ENCODE results near the gene TSPYL1.
A peak's percentile ranks its signal among the peaks of the same experiment; 100 is the strongest.
"Not testable (repeated sequence)": the region's sequence is repeated elsewhere in the genome, so short reads cannot be mapped to it uniquely, and the experiment has no call there.

TSPYL1 gene

GRCh38 chr6:116279232-116280160 lies at the start of gene TSPYL1:
Gene TSPYL1, minus strand, starts transcription at chr6:116279930. Its CDS starts 100 bp downstream, at chr6:116279830.
- peak; percentile 88 for DNase-seq (ENCODE audit: low read depth in 2 of 2, low spot score in 1 of 2)

- no peak for DNase-seq (ENCODE audit: low read depth in 2 of 2, low spot score in 1 of 2)
Observed at GRCh38 chr6:116329156-116329555, 49.4 kb upstream of the TSPYL1 start.

- no peak for DNase-seq (ENCODE audit: low read depth in 2 of 2, low spot score in 1 of 2)
Observed at GRCh38 chr6:116328528-116328903, 48.8 kb upstream of the TSPYL1 start.

GRCh38 chr6:116327803-116328527 lies 48.2 kb upstream of the TSPYL1 start:
- no peak for DNase-seq (ENCODE audit: low read depth in 2 of 2, low spot score in 1 of 2)

- no peak for DNase-seq (ENCODE audit: low read depth in 2 of 2, low spot score in 1 of 2)
Observed at GRCh38 chr6:116326996-116327395, 47.3 kb upstream of the TSPYL1 start.

GRCh38 chr6:116326181-116326671 lies 46.5 kb upstream of the TSPYL1 start:
- no peak for DNase-seq (ENCODE audit: low read depth in 2 of 2, low spot score in 1 of 2)

GRCh38 chr6:116325634-116326132 lies 46.0 kb upstream of the TSPYL1 start:
- DNase-seq (ENCODE audit: low read depth in 2 of 2, low spot score in 1 of 2): not testable (repeated sequence)

GRCh38 chr6:116323863-116324262 lies 44.1 kb upstream of the TSPYL1 start:
- DNase-seq (ENCODE audit: low read depth in 2 of 2, low spot score in 1 of 2): no peak

- not testable (repeated sequence) for DNase-seq (ENCODE audit: low read depth in 2 of 2, low spot score in 1 of 2)
Observed at GRCh38 chr6:116321933-116322332, 42.2 kb upstream of the TSPYL1 start.

GRCh38 chr6:116316772-116317467 lies 37.2 kb upstream of the TSPYL1 start:
- no peak for DNase-seq (ENCODE audit: low read depth in 2 of 2, low spot score in 1 of 2)

- no peak for DNase-seq (ENCODE audit: low read depth in 2 of 2, low spot score in 1 of 2)
Observed at GRCh38 chr6:116314878-116315277, 35.1 kb upstream of the TSPYL1 start.

GRCh38 chr6:116314218-116314617 lies 34.5 kb upstream of the TSPYL1 start:
- DNase-seq (ENCODE audit: low read depth in 2 of 2, low spot score in 1 of 2): no peak

GRCh38 chr6:116313101-116313776 lies 33.5 kb upstream of the TSPYL1 start:
- DNase-seq (ENCODE audit: low read depth in 2 of 2, low spot score in 1 of 2): no peak

GRCh38 chr6:116309657-116310056 lies 29.9 kb upstream of the TSPYL1 start:
- no peak for DNase-seq (ENCODE audit: low read depth in 2 of 2, low spot score in 1 of 2)

GRCh38 chr6:116309001-116309400 lies 29.3 kb upstream of the TSPYL1 start:
- DNase-seq (ENCODE audit: low read depth in 2 of 2, low spot score in 1 of 2): no peak

GRCh38 chr6:116307633-116308032 lies 27.9 kb upstream of the TSPYL1 start:
- DNase-seq (ENCODE audit: low read depth in 2 of 2, low spot score in 1 of 2): no peak

- no peak for DNase-seq (ENCODE audit: low read depth in 2 of 2, low spot score in 1 of 2)
Observed at GRCh38 chr6:116307001-116307400, 27.3 kb upstream of the TSPYL1 start.

GRCh38 chr6:116304538-116305097 lies 24.9 kb upstream of the TSPYL1 start:
- no peak for DNase-seq (ENCODE audit: low read depth in 2 of 2, low spot score in 1 of 2)

GRCh38 chr6:116301104-116301503 lies 21.4 kb upstream of the TSPYL1 start:
- no peak for DNase-seq (ENCODE audit: low read depth in 2 of 2, low spot score in 1 of 2)

- no peak for DNase-seq (ENCODE audit: low read depth in 2 of 2, low spot score in 1 of 2)
Observed at GRCh38 chr6:116300566-116300965, 20.8 kb upstream of the TSPYL1 start.
